ENCODE data around the gene PPP3CA.

PPP3CA gene

DNA sequence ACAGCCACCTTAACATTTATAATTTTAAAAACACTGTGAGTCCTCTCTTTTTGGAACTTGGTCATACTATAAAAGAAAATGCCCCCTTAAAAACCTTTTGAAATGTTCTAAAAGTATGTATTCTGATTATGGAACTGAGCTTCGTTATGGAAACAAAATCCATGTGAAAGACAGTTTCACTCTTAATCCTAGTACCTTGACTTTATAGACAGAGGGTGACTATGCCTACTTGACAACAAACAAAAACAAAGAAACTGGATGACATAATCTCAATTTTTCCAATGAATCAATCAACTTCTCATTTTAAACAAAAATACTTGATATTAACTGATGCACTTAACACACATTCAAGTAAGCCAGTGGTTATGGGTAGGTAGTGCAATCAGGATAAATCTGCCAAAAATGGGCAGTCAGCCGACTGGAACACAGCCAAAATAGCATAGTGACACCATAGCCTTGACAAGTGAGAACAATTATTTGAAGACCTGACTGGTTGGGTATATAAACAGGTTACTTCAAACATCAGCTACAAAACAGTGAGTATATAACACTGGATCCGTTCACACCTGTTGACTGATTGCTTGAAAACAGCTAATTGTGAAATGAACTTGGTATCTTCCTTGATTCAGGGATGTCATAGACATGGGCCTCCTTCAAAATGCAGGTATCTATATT lies 265.5 kb downstream of the PPP3CA start:
- no peak for DNase-seq

GRCh38 chr4:101081166-101081565 lies 266.2 kb downstream of the PPP3CA start:
- no peak for DNase-seq

DNA sequence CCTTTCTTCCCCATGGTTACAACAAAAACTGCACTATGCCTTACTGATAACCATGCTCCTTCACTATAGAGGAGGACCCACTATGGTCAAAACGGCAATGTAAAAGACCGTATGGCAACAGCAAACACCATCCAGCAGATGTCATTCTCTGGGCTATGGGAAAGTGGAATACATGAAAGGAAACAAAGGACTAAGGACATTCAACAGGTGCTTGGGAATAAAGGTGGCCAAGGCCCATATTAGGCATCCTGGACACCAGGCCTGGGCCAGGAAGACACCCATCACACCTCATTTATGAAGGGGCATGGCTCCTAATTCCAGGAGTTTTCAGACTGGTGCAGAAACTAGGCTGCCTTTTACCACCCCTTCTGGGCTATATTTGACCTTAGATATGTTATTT lies 268.4 kb downstream of the PPP3CA start:
- DNase-seq = no peak

GRCh38 chr4:101076032-101076431 lies 271.3 kb downstream of the PPP3CA start:
- DNase-seq = no peak

GRCh38 chr4:101075536-101075935 lies 271.8 kb downstream of the PPP3CA start:
- DNase-seq = no peak

DNA sequence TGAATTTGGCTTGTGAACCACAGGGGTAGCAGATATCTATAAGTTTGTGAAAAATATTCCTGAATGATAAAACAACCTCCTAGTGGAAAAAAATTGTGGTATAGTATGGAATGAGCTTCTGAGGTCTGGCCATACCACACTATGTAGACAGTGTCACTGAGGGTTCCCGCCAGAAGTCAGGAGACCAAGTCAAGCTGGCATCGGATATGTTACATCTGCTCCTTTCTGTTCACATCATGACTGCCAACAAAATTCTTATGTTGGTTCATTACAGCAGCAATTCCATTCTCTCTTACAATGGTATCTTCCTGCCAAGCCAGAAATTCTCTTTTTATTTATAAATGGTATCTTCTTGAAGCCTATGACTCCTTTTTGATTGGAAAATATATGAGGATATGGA lies 273.0 kb downstream of the PPP3CA start:
- DNase-seq = no peak

DNA sequence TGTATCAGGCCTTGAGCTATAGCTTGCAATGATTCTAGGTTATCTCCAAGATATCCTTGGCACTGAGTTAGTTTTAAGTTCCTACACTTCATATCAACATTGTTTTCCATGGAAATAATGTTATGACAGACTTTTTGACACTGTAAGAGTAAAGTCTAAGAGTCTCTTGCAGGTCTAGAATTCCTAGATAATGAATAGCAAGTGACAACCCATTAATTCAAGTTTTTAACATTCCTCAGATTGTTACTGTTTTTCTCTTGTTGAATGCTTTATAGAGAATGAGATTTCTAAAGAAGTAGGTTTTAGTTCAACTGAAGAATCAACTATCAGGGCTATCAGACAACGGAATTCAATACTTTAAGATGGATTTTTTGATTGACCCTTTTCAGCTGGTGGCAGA lies 276.1 kb downstream of the PPP3CA start:
- no peak for DNase-seq

DNA sequence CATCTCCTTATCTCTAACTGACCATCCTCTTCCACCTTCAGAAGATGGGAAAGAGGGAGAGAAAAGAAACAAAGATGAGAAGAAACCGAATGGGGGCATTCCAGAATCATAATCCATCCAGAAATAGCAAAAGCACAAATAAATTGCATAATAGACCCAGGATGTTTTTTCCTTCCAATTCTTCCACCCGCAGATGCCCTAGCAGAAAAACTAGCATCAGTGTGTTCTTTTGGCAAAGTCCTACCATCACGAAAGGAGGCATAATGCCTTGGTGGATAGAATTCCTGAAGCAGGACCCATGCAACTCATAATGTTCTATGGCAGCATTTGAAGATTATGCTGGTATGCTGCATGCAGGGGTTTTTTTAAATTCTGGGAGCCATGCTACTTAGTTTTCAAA lies 279.2 kb downstream of the PPP3CA start:
- DNase-seq = no peak

DNA sequence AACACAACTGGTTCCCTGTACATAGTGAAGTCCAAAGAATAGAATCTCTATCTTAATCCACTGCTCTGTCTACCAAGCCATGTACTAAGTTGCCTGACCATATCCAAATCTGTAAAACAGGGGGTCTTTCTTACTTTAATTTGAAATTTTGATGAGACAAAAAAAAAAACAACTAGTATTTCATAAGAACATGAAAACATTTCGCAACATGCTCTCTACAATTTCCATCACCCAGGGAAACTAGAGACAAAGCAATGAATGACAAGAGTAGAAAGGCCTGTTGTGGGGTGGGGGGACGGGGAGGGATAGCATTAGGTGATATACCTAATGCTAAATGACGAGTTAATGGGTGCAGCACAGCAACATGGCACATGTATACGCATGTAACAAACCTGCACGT lies 279.9 kb downstream of the PPP3CA start:
- DNase-seq = no peak

DNA sequence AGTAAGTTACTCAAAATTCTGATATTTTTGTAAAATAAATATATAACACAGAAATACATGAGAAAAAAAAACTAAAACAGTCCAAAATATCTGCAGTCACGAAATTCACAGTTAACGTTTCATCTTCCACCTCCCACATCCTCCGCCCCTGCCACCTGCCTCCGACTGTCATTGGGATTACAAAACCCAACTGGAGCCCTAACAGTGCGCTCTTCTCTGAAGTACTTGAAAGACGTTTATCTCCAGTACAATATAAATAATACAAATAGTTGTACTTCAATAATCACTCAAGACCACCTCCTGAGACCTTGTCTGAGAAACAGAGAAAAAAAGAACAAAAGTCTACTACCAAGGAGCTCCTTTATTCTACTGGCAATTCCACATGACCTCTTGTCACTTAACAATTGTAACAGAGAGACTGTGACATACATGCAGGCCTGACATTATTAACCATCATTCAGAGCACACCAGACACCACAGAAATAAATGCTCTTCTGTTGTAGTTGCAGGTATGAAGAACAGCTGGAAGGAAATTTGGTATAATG lies 280.6 kb downstream of the PPP3CA start:
- no peak for DNase-seq

- DNase-seq = no peak
Measured at GRCh38 chr4:101065935-101066485, 281.3 kb downstream of the PPP3CA start.

DNA sequence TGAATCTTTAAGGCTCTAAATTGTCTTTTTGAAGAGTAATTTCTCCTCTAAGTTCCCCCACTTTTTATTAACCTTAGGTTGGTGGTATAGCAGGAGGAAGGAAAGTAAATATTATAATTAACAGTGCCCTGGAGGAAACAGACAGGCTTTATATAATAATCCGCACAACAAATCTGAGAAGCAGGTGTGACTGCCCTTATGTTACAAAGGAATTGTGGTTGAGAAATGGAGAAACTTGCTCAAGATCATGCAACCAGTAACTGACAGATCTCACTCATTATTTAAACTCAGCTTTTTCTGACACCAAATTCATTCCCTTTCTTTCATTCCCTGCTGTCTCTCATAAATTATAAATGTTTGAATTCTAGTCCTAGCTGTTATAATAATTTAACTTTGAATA lies 282.0 kb downstream of the PPP3CA start:
- no peak for DNase-seq

DNA sequence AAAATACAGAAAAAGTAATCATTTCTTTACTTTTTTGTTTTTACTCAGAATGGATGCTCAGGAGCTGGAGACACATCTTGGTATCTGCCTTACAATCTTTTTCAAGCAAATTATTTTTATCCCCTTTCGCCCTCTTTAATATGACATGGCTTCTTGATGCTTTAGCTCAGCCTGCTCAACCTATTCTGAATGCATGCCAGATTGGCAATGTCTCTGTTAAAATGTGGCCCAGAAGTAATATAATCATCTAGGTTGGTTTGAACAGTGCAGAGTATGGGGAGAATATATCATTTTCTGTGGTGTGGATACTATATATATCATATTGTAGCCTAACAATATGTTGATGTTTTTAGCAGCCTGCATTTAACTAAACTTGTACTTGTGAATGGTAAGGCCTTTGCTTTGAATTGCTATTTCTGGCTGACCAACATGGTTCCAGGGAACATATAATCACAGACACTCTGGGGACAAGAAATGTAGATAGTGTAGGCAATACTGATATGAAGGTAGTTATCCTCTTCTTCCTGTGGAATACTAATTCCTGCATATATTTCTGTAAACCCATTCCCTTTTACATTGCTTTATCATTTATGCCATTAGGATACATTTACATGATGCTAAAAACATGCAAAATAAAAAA lies 282.7 kb downstream of the PPP3CA start:
- DNase-seq = no peak

DNA sequence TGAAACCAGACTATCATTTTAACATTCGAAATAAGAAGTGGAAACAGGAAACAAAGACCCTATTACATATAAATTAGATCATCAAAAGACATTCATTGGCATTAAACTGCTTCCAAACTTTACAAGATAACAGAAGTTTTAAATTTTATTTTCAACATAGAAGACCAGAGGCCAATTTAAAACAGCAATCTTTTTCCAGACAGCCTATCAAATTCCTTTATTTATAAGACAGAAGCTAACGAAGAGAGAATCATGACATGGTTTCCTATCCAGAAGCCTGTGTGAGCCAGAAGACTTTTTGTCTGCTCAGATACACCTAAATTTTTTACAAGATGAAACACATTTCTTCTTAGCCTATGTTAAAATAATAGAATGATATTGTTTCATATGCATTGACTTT lies 291.9 kb downstream of the PPP3CA start:
- no peak for DNase-seq

GRCh38 chr4:101050837-101051205 lies 296.5 kb downstream of the PPP3CA start:
- no peak for DNase-seq

GRCh38 chr4:101050088-101050836 lies 297.1 kb downstream of the PPP3CA start:
- no peak for DNase-seq

DNA sequence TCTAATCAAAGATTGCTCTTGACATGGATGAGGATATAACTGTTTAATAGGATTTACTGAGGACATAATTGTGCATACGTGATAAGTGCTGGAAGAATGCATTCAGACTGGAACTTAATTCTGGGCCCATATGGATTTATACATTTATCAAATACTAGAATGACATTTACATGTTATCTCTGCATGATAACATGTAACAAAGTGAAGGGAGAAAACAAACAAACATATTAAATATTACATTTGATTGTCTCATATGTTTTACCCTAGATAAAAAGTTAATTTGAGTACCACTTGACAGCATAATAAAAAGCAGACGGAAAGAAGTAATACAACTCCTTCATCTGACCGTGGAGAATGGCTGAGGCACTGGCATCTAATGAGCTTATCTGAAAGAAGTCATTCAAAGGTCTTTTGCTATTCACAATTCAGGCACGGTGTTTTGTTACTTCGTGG lies 297.8 kb downstream of the PPP3CA start:
- DNase-seq = no peak

GRCh38 chr4:101044766-101045165 lies 302.6 kb downstream of the PPP3CA start:
- DNase-seq = no peak

DNA sequence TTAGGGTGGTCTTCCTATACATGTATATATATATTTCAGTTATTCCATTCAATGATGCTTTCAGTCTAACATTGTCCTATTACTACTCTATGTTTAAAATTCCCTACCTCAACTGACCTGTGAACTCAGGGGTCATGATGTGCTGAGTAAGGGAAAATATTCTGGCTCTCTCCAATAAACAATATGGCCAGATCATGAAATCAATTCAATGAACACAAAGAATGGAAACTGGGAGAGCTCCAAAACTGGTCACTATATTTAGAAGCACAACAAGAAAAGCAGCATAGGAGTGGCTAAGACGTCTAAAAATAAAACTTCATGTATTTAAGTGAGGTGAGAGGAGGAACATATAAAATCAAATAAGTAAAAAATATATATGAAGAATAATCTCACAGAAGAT lies 304.5 kb downstream of the PPP3CA start:
- no peak for DNase-seq

GRCh38 chr4:101040776-101041175 lies 306.6 kb downstream of the PPP3CA start:
- DNase-seq = no peak

DNA sequence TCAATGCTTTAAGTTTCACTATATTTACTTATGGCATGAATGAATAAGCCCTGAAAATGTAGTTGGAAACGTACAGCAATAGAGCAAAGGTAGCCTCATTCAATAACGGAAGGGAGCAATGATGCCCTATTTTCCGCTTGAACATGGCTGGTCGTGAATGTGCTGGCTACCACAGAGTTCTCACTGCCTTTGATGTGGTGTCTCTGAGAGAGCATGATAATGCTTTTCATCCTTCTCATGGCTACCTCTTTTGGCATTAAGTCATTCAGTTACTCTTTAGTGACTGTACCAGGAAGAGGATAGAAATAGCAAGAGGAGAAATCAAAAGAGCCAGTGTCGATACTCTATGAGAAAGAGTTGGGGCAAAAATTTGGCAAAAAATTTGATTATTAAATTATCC lies 308.0 kb downstream of the PPP3CA start:
- peak; percentile 34 for DNase-seq

- peak; percentile 26 for DNase-seq
Measured at GRCh38 chr4:101037938-101038413, 309.4 kb downstream of the PPP3CA start.

DNA sequence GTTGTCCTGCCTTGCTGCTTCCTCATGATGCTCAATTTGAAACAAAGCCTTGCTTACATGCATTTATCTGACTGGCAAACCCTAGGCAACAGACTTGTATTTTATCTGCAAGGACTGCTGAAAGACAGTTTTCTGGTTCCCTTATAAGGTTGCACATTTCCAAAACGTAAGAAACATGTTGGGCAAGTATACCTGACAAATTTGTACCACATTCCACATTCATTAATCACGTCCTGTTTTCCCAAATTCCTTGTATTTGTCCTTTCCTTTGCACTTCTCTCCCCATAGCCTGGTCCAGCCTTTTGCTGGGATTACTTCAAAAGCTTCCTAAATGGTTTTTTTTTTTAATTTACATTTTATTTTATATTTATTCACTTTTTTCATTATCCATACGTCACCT lies 310.1 kb downstream of the PPP3CA start:
- DNase-seq = no peak

Measured in CD4-positive, alpha-beta T cell treated with Interleukin-17A for 4 hours (primary cell).